HL-60 (cell line): ENCODE results near the gene TPP1.

Experiments used
- DNase-seq, 2 experiments: peaks; one replicate each; pipeline ENCODE4 v3.0.0-alpha.2; 2010 to 2020; ENCODE audit warnings: low read depth in 1 of 2, low spot score in 1 of 2
- H3K27ac ChIP-seq: fragments of 250-450 bp; sonication (Bioruptor Pico); replicated peaks from 2 replicates; pipeline ENCODE4 v1.5.1; 2020; ENCODE audit warnings: mild to moderate bottlenecking, moderate library complexity
- H3K27me3 ChIP-seq: fragments of 250-450 bp; sonication (Bioruptor Pico); 2 replicates; pipeline ENCODE4 v1.5.1; 2021; ENCODE audit warnings: mild to moderate bottlenecking, moderate library complexity; ENCODE audit not compliant: insufficient read depth, poor library complexity, severe bottlenecking
- H3K4me3 ChIP-seq: replicated peaks from 2 replicates; pipeline ENCODE4 v1.5.1; 2011; ENCODE audit warnings: mild to moderate bottlenecking, control low read depth, low read length; ENCODE audit not compliant: insufficient read depth
- CTCF ChIP-seq: IDR thresholded peaks from one replicate; pipeline ENCODE4 v1.5.1; 2011; ENCODE audit warnings: low read length, control low read depth, inconsistent platforms; ENCODE audit not compliant: insufficient read depth
- GABPA ChIP-seq: IDR thresholded peaks from 2 replicates; pipeline ENCODE4 v1.6.1; 2012; ENCODE audit warnings: low read depth
- POLR2AphosphoS5 ChIP-seq: IDR thresholded peaks from 2 replicates; pipeline ENCODE4 v1.6.1; 2012; ENCODE audit warnings: low read depth
- REST ChIP-seq: IDR thresholded peaks from 2 replicates; pipeline ENCODE4 v1.6.1; 2012; ENCODE audit warnings: low read depth; ENCODE audit not compliant: insufficient replicate concordance
- SPI1 ChIP-seq: IDR thresholded peaks from 2 replicates; pipeline ENCODE4 v1.6.1; 2012; ENCODE audit warnings: low read depth, mild to moderate bottlenecking, borderline replicate concordance

Gene TPP1

GRCh38 chr11:6563121-6563619, 56.1 kb downstream of the TPP1 start:
- no peak for DNase-seq
- no peak overlapping the region for H3K27ac ChIP-seq
- TF ChIP-seq REST (no peak), CTCF (no peak), SPI1 (no peak), POLR2AphosphoS5 (no peak), GABPA (no peak)
- no peaks in the 10 kb centered on the region for H3K27me3 ChIP-seq
- no peak overlapping the region for H3K4me3 ChIP-seq
